Measurements from ENCODE around the gene NMNAT2. TPM values are rescaled to one million over a fixed set of nuclear protein-coding genes. Genes with fewer than 3 reads are reported as not detected.

NMNAT2 gene
- total and polyA plus RNA-seq, 2 of the 13 experiments (the other 11 are each of a cell fraction or from before 2014, with no cell fraction given): not detected

GRCh38 chr1:183438060-183438459 lies 19.9 kb upstream of the NMNAT2 start:
- CTCF ChIA-PET (ENCODE audit: low intra/inter-chr PET ratio, low total read pairs): no interaction called here
- BruUV-seq (replicated peaks): no TSS peak
- ATAC-seq (no peak), DNase-seq (ENCODE audit: low spot score) (no peak), FAIRE-seq (no peak)
- no peak overlapping the region for H3K27ac ChIP-seq (ENCODE audit: extremely low read length, insufficient read depth, low read length)
- no peak for TF ChIP-seq ZNF407 (CRISPR knock-in tag; IDR thresholded peaks at IDR 0.05; ENCODE audit: not compliant biosample characterization)
- peak; percentile 70 for TF ChIP-seq HNRNPK (IDR thresholded peaks at IDR 0.05; ENCODE audit: low read depth, low read length, poor library complexity, severe bottlenecking)
- POLR2A ChIA-PET: no interaction called here
- H4K20me1 ChIP-seq (ENCODE audit: insufficient read depth, low read length): no peaks in the 10 kb centered on the region
- intact Hi-C loops (cut with micrococcal nuclease; ENCODE audit: unreplicated experiment): no loop called here
- in situ Hi-C loops (cut with HindIII; ENCODE audit: extremely low pct_ligation_motif_present, low pct_unique_long_range_greater_than_20kb): no loop called here
- no peaks in the 10 kb centered on the region for H3K36me3 ChIP-seq (replicated peaks in 1 of 2; ENCODE audit: control insufficient read depth in 1 of 2, insufficient read depth in 2 of 2, low read length in 2 of 2)
- H3K79me2 ChIP-seq (ENCODE audit: insufficient read depth, low read length): no peaks in the 10 kb centered on the region
- no peak overlapping the region for H3K9ac ChIP-seq (ENCODE audit: insufficient read depth, low read depth, low read length)
- H3K27me3 ChIP-seq (ENCODE audit: control insufficient read depth in 1 of 2, insufficient read depth in 2 of 2, low read length in 2 of 2): peaks cover 0 to 9% of the 10 kb centered on the region in 2 experiments; a peak in 2 of 5 replicates
- WGBS (ENCODE audit: low lambda C conversion rate): 0% methylated on average over 2 of the region's 2 CpGs
- no peaks in the 10 kb centered on the region for H3K9me3 ChIP-seq (ENCODE audit: low read length)
- no peaks in the 10 kb centered on the region for H3K4me1 ChIP-seq (ENCODE audit: insufficient read depth, low read length)
- H3K4me3 ChIP-seq (replicated peaks in 1 of 3; ENCODE audit: insufficient read depth in 1 of 3, low read depth in 2 of 3, low read length in 3 of 3): no peak overlapping the region
- no peak overlapping the region for H3K4me2 ChIP-seq (ENCODE audit: low read depth, low read length)
- H2AFZ ChIP-seq (ENCODE audit: low read length): no peak overlapping the region

Measured in HepG2 (cell line).